NT2/D1 (cell line): ENCODE data around the gene EPS15.

Experiments
- SUZ12 ChIP-seq: IDR thresholded peaks from 2 replicates; pipeline ENCODE4 v1.6.1; 2011; ENCODE audit not compliant: insufficient read length, insufficient read depth; ENCODE audit errors: extremely low read depth
- ZNF274 ChIP-seq: IDR thresholded peaks from 2 replicates; pipeline ENCODE4 v1.6.1; 2011; ENCODE audit warnings: mild to moderate bottlenecking, low read depth, low read length

GRCh38 chr1:51525295-51525694 is 6.2 kb upstream of the EPS15 start:
- TF ChIP-seq SUZ12 (no peak), ZNF274 (no peak)
